Omental fat pad (tissue), 4 donors: ENCODE results near the gene TRABD2B. TPM values are rescaled to one million over a fixed set of nuclear protein-coding genes. Genes with fewer than 3 reads are reported as not detected.

Experiments used
- ATAC-seq: fragments of 150-250 bp; one replicate; pipeline ENCODE4 v1.9.1; 2016; ENCODE audit warnings: mild to moderate bottlenecking, moderate library complexity; ENCODE audit not compliant: low FRiP score
- DNase-seq: peaks from one replicate; pipeline ENCODE4 v3.0.0-alpha.2; 2019; ENCODE audit warnings: low spot score
- total RNA-seq, 4 donors: library from RNA; depleted of rRNA; stranded (reverse); fragments of >200 nt; gene quantifications; one replicate each; pipeline ENCODE4 v1.1.0, GENCODE V29; 2016
- TF ChIP-seq, protein P1 (sequence below), 3 donors: fragments of 450-650 bp; IDR thresholded peaks; one replicate each; pipeline ENCODE4 v1.5.1; 2016 to 2017; ENCODE audit warnings: antibody characterized with exemption in 3 of 3, mild to moderate bottlenecking in 3 of 3, moderate library complexity in 2 of 3

The TRABD2B gene
- total RNA-seq, 4 donors from 2014 or later = 0.82 to 3.0 (median 1.8) TPM

- no peak for DNase-seq
- TF ChIP-seq, protein P1, sequence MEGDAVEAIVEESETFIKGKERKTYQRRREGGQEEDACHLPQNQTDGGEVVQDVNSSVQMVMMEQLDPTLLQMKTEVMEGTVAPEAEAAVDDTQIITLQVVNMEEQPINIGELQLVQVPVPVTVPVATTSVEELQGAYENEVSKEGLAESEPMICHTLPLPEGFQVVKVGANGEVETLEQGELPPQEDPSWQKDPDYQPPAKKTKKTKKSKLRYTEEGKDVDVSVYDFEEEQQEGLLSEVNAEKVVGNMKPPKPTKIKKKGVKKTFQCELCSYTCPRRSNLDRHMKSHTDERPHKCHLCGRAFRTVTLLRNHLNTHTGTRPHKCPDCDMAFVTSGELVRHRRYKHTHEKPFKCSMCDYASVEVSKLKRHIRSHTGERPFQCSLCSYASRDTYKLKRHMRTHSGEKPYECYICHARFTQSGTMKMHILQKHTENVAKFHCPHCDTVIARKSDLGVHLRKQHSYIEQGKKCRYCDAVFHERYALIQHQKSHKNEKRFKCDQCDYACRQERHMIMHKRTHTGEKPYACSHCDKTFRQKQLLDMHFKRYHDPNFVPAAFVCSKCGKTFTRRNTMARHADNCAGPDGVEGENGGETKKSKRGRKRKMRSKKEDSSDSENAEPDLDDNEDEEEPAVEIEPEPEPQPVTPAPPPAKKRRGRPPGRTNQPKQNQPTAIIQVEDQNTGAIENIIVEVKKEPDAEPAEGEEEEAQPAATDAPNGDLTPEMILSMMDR (IDR thresholded peaks at IDR 0.05) = no peak
- ATAC-seq = peak; percentile 77
Observed at GRCh38 chr1:47986761-47987200, 10.4 kb downstream of the TRABD2B start.

DNA sequence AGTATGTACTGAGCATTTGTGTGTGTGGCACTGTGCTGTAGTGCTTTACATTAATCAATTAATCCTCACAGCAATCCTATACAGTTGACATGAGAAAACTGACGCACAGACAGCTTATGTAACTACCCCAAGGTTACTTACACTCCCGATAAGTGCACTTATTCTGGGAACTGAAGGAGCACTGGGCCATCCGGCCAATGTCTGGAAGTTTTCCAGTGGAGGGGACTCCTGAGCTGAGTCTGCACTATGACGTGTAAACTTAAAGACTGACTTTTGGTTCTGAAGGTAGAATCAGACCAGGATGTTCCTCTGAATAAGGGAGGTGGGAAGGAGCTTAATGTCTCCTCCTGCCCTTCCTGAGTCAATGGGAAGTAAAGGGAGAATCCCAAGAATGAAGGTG lies 12.2 kb downstream of the TRABD2B start:
- no peak for DNase-seq
- no peak for ATAC-seq
- TF ChIP-seq, protein P1 (IDR thresholded peaks at IDR 0.05) = no peak

- no peak for DNase-seq
- TF ChIP-seq, protein P1 (IDR thresholded peaks at IDR 0.05) = no peak
- no peak for ATAC-seq
Observed at GRCh38 chr1:47984175-47984789, 12.9 kb downstream of the TRABD2B start.

DNA sequence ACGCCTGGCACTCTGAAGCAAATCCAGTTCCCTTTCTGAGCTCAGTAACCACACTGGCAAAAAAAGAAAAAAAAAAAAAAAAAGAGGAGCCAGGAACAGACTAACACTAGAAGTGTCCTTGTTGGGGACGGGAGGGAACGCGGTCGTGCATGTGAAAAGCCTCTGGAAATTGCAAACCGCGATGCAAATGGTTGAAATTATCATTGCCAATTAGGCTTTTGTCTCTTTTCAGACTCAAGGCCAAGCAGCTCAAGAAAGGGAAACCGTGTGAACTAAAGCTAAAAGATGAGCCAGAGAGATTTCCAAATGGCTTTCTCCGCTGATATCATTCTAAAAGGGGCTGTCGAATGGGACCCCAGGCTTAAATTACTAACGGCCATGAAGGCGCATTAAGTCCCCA lies 13.5 kb downstream of the TRABD2B start:
- no peak for ATAC-seq
- TF ChIP-seq, protein P1 (IDR thresholded peaks at IDR 0.05) = no peak
- no peak for DNase-seq

DNA sequence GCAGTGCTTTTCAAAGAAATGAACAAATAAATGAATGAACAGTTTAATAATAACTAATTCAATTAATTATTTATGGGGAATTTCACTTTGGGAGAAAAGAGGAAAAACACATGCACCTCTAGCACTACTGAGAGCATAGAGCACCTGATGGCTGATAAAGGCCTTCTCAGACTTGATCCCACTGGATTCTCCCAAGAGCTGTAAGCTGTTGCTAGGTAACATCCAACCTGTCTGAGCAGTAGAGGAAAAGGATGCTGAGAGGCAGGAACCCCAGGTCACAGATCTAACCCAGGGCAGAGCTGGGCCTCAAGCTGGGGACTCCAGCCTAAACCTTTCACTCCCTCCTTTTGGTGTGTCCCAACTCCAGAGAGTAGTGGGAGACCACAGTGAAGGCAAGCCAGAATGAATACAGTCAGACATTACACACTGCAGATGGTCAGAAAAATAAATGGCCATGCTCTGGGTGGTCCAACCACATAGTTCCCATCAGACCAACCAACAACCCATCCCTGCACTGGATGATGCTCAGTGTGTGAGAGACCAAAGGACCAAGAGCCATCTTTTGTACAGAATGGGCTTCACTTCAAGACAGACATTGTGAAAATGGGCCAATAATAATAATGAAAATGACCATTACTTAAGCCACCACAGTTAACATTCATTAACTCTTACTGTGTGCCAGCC lies 15.4 kb downstream of the TRABD2B start:
- no peak for ATAC-seq
- TF ChIP-seq, protein P1 (IDR thresholded peaks at IDR 0.05) = no peak
- no peak for DNase-seq

- ATAC-seq (no peak), DNase-seq (no peak)
- TF ChIP-seq, protein P1 (IDR thresholded peaks at IDR 0.05) = no peak
Observed at GRCh38 chr1:47980501-47980900, 16.7 kb downstream of the TRABD2B start.

- DNase-seq (no peak), ATAC-seq (no peak)
- TF ChIP-seq, protein P1 (IDR thresholded peaks at IDR 0.05) = no peak
Observed at GRCh38 chr1:47979724-47980123, 17.5 kb downstream of the TRABD2B start.
